H9 (cell line): ENCODE measurements around the gene RADIL. TPM values are rescaled to one million over a fixed set of nuclear protein-coding genes. Genes with fewer than 3 reads are reported as not detected.

Experiments used
- DNase-seq: peaks from one replicate; pipeline ENCODE4 v3.0.0-alpha.2; 2017
- H2AFZ ChIP-seq: one replicate; pipeline ENCODE4 v1.6.1; 2013; ENCODE audit warnings: mild to moderate bottlenecking, low read length, control low read depth, moderate library complexity
- H2AK5ac ChIP-seq: 2 replicates; pipeline ENCODE4 v1.6.1; 2013; ENCODE audit warnings: low read length, control low read depth, mixed read lengths; ENCODE audit not compliant: insufficient read length
- H2BK120ac ChIP-seq: one replicate; pipeline ENCODE4 v1.6.1; 2013; ENCODE audit warnings: low read depth, mild to moderate bottlenecking, low read length, control low read depth, inconsistent platforms; ENCODE audit not compliant: poor library complexity, severe bottlenecking
- H2BK12ac ChIP-seq: 2 replicates; pipeline ENCODE4 v1.6.1; 2013; ENCODE audit warnings: low read length, control low read depth, mixed read lengths, low read depth; ENCODE audit not compliant: insufficient read length
- H2BK15ac ChIP-seq: 2 replicates; pipeline ENCODE4 v1.6.1; 2013; ENCODE audit warnings: low read depth, low read length, control low read depth
- H2BK20ac ChIP-seq: one replicate; pipeline ENCODE4 v1.6.1; 2013; ENCODE audit warnings: low read depth, mild to moderate bottlenecking, low read length, control low read depth, inconsistent platforms; ENCODE audit not compliant: poor library complexity, severe bottlenecking
- H2BK5ac ChIP-seq: 2 replicates; pipeline ENCODE4 v1.6.1; 2013; ENCODE audit warnings: low read length, control low read depth, mixed read lengths; ENCODE audit not compliant: insufficient read length
- H3K14ac ChIP-seq: 2 replicates; pipeline ENCODE4 v1.6.1; 2013; ENCODE audit warnings: low read length, control low read depth; ENCODE audit not compliant: insufficient read depth
- H3K18ac ChIP-seq: 2 replicates; pipeline ENCODE4 v1.6.1; 2013; ENCODE audit warnings: low read depth, mild to moderate bottlenecking, mixed read lengths, low read length, control low read depth; ENCODE audit not compliant: insufficient read length
- H3K23ac ChIP-seq: 2 replicates; pipeline ENCODE4 v1.6.1; 2013; ENCODE audit warnings: low read length, control low read depth, mixed read lengths, low read depth; ENCODE audit not compliant: insufficient read length
- H3K23me2 ChIP-seq: 2 replicates; pipeline ENCODE4 v1.6.1; 2013; ENCODE audit warnings: low read depth, mild to moderate bottlenecking, mixed read lengths, low read length, control low read depth; ENCODE audit not compliant: insufficient read length, poor library complexity, severe bottlenecking
- H3K27ac ChIP-seq: 2 replicates; pipeline ENCODE4 v1.5.1; 2013; ENCODE audit warnings: low read length, control low read depth, mixed read lengths, low read depth; ENCODE audit not compliant: insufficient read length
- H3K27me3 ChIP-seq: 2 replicates; pipeline ENCODE4 v1.6.1; 2013; ENCODE audit warnings: low read length, control low read depth, inconsistent platforms; ENCODE audit not compliant: insufficient read depth
- H3K4ac ChIP-seq: 2 replicates; pipeline ENCODE4 v1.6.1; 2013; ENCODE audit warnings: low read depth, mild to moderate bottlenecking, control low read depth, inconsistent platforms, low read length, moderate library complexity
- H3K4me1 ChIP-seq: 2 replicates; pipeline ENCODE4 v1.6.1; 2013; ENCODE audit warnings: low read length, control low read depth, inconsistent platforms; ENCODE audit not compliant: insufficient read depth
- H3K4me2 ChIP-seq: 2 replicates; pipeline ENCODE4 v1.6.1; 2013; ENCODE audit warnings: low read length, control low read depth, mixed read lengths; ENCODE audit not compliant: insufficient read length, insufficient read depth
- H3K56ac ChIP-seq: 2 replicates; pipeline ENCODE4 v1.6.1; 2013; ENCODE audit warnings: low read depth, mild to moderate bottlenecking, mixed read lengths, low read length, control low read depth; ENCODE audit not compliant: insufficient read length
- H3K79me1 ChIP-seq: 2 replicates; pipeline ENCODE4 v1.6.1; 2013; ENCODE audit warnings: low read depth, mild to moderate bottlenecking, moderate library complexity, low read length, control low read depth, inconsistent platforms; ENCODE audit not compliant: insufficient read depth, poor library complexity, severe bottlenecking
- H3K79me2 ChIP-seq: 2 replicates; pipeline ENCODE4 v1.6.1; 2013; ENCODE audit warnings: low read length, control low read depth, inconsistent platforms; ENCODE audit not compliant: insufficient read depth
- H3K9ac ChIP-seq: 2 replicates; pipeline ENCODE4 v1.6.1; 2013; ENCODE audit warnings: low read length, control low read depth, mixed read lengths; ENCODE audit not compliant: insufficient read length; ENCODE audit errors: extremely low read depth
- H3K9me3 ChIP-seq: one replicate; pipeline ENCODE4 v1.6.1; 2013; ENCODE audit warnings: low read depth, low read length, inconsistent platforms; ENCODE audit not compliant: control insufficient read depth
- H3T11ph ChIP-seq: one replicate; pipeline ENCODE4 v1.6.1; 2013; ENCODE audit warnings: mild to moderate bottlenecking, low read length, control low read depth, inconsistent platforms
- H4K20me1 ChIP-seq: one replicate; pipeline ENCODE4 v1.6.1; 2013; ENCODE audit not compliant: control insufficient read depth, insufficient read length, insufficient read depth
- H4K5ac ChIP-seq: 2 replicates; pipeline ENCODE4 v1.6.1; 2013; ENCODE audit warnings: low read depth, mild to moderate bottlenecking, mixed read lengths, low read length, control low read depth; ENCODE audit not compliant: insufficient read length
- H4K8ac ChIP-seq: replicated peaks from 2 replicates; pipeline ENCODE4 v1.6.1; 2013; ENCODE audit warnings: low read length, control low read depth, mixed read lengths, low read depth; ENCODE audit not compliant: insufficient read length
- H4K91ac ChIP-seq: 2 replicates; pipeline ENCODE4 v1.6.1; 2013; ENCODE audit warnings: low read depth, mild to moderate bottlenecking, moderate library complexity, mixed read lengths, low read length, control low read depth; ENCODE audit not compliant: insufficient read length
- H3K27ac Mint-ChIP-seq, 3 experiments: 2 replicates in 2 of 3; 3 replicates in 1 of 3; pipeline ENCODE4 v1.8.0; 2020 to 2021; ENCODE audit warnings: mixed read lengths in 3 of 3, mild to moderate bottlenecking in 1 of 3, moderate library complexity in 1 of 3
- H3K27me3 Mint-ChIP-seq: 2 replicates; pipeline ENCODE4 v1.8.0; 2021; ENCODE audit warnings: low read depth, mild to moderate bottlenecking, moderate library complexity, mixed read lengths
- H3K36me3 Mint-ChIP-seq, 3 experiments: 2 replicates in 2 of 3; 3 replicates in 1 of 3; pipeline ENCODE4 v1.8.0; 2020 to 2021; ENCODE audit warnings: low read depth in 3 of 3, mixed read lengths in 3 of 3; ENCODE audit not compliant: insufficient read depth in 1 of 3
- H3K4me1 Mint-ChIP-seq, 2 experiments: 2 replicates each; pipeline ENCODE4 v1.8.0; 2020; ENCODE audit warnings: mixed read lengths in 2 of 2
- H3K4me3 Mint-ChIP-seq, 2 experiments: 2 replicates in 1 of 2; 3 replicates in 1 of 2; pipeline ENCODE4 v1.8.0; 2020 to 2021; ENCODE audit warnings: mild to moderate bottlenecking in 2 of 2, mixed read lengths in 2 of 2, moderate library complexity in 1 of 2
- H3K9me3 Mint-ChIP-seq, 2 experiments: 2 replicates in 1 of 2; 3 replicates in 1 of 2; pipeline ENCODE4 v1.8.0; 2020; ENCODE audit warnings: mild to moderate bottlenecking in 2 of 2, mixed read lengths in 2 of 2, moderate library complexity in 1 of 2
- WGBS: extraction: QIAGEN DNeasy Blood & Tissue Kit; methylation state at CpG from one replicate; pipeline ENCODE4 v1.1.7; 2013; ENCODE audit warnings: missing lambda C conversion rate, low lambda C conversion rate, mixed read lengths; ENCODE audit not compliant: insufficient read length; ENCODE audit errors: extremely low coverage; 5-methylcytosine and 5-hydroxymethylcytosine counted together
- total RNA-seq: library from RNA; stranded (reverse); gene quantifications from 2 replicates; pipeline ENCODE4 v1.2.1, GENCODE V29; 2021
- TF ChIP-seq, protein P1 (sequence below): fragments of 200-600 bp; sonication (generic); conservative IDR thresholded peaks from 3 replicates; pipeline ENCODE4 v1.8.0; 2021; ENCODE audit warnings: antibody characterized with exemption, mild to moderate bottlenecking

The RADIL gene
- total RNA-seq, 1 experiment from 2014 or later: 4.7 TPM

DNA sequence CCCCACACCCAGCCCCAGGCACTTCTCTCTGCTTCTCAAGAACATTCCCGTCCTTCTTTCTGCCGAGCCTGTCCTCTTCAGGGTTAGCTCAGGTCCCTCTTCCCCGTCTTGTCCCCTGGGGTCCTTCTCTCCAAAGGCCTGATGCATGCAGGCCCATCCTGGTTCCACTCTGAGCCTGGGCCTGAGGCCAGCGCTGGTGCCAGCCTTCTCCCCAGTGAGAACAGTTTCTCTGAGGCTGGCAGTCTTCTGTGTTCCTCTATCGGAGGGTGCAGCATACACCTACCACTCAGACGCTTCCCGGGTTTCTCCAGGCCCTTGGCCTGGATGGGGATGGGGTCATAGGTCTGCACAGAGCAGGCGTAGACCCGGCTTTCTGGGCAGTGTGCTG, 93.4 kb downstream of the RADIL start:
- Histone ChIP-seq H3K4me1 (no peaks in the 10 kb centered on the region), H3K79me1 (no peaks in the 10 kb centered on the region), H2BK5ac (no peak overlapping the region), H4K5ac (no peak overlapping the region), H3K27me3 (no peaks in the 10 kb centered on the region), H2BK15ac (no peak overlapping the region), H2BK20ac (no peak overlapping the region), H3K18ac (no peak overlapping the region), H2AK5ac (no peak overlapping the region), H3K23me2 (peaks cover 5% of the 10 kb centered on the region), H4K8ac (no peak overlapping the region), H4K20me1 (no peaks in the 10 kb centered on the region), H2BK120ac (no peak overlapping the region), H3K9ac (no peak overlapping the region), H3K4me2 (no peak overlapping the region), H3K9me3 (no peaks in the 10 kb centered on the region), H3K56ac (no peak overlapping the region), H3K23ac (no peak overlapping the region), H3K4ac (no peak overlapping the region), H3T11ph (no peak overlapping the region), H3K27ac (no peak overlapping the region), H2AFZ (no peak overlapping the region), H4K91ac (no peak overlapping the region), H2BK12ac (no peak overlapping the region), H3K79me2 (no peaks in the 10 kb centered on the region), H3K14ac (no peak overlapping the region)
- H3K4me1 Mint-ChIP-seq: peaks cover 6 to 7% of the 10 kb centered on the region in 2 experiments; a peak in 3 of 4 replicates
- no peaks in the 10 kb centered on the region for H3K27me3 Mint-ChIP-seq
- TF ChIP-seq, protein P1, sequence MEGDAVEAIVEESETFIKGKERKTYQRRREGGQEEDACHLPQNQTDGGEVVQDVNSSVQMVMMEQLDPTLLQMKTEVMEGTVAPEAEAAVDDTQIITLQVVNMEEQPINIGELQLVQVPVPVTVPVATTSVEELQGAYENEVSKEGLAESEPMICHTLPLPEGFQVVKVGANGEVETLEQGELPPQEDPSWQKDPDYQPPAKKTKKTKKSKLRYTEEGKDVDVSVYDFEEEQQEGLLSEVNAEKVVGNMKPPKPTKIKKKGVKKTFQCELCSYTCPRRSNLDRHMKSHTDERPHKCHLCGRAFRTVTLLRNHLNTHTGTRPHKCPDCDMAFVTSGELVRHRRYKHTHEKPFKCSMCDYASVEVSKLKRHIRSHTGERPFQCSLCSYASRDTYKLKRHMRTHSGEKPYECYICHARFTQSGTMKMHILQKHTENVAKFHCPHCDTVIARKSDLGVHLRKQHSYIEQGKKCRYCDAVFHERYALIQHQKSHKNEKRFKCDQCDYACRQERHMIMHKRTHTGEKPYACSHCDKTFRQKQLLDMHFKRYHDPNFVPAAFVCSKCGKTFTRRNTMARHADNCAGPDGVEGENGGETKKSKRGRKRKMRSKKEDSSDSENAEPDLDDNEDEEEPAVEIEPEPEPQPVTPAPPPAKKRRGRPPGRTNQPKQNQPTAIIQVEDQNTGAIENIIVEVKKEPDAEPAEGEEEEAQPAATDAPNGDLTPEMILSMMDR: no peak
- H3K9me3 Mint-ChIP-seq: no peaks in the 10 kb centered on the region; a peak in 1 of 5 replicates
- no CpG with 5 or more reads among the region's 9 CpGs for WGBS
- no peak overlapping the region for H3K4me3 Mint-ChIP-seq
- DNase-seq: no peak
- H3K27ac Mint-ChIP-seq: no peak overlapping the region
- peaks cover 4 to 28% (median 11%) of the 10 kb centered on the region in 3 experiments; a peak in 6 of 7 replicates for H3K36me3 Mint-ChIP-seq
